HT-29 (cell line): ENCODE measurements around the gene TENT4B. TPM values are rescaled to one million over a fixed set of nuclear protein-coding genes. Genes with fewer than 3 reads are reported as not detected.
"Not testable (repeated sequence)": the region's sequence is repeated elsewhere in the genome, so short reads cannot be mapped to it uniquely, and the experiment has no call there.

ENCODE experiments used
- DNase-seq: peaks from one replicate; pipeline ENCODE4 v3.0.0-alpha.2; 2015; ENCODE audit warnings: low spot score
- total RNA-seq: library from RNA; depleted of rRNA; stranded (reverse); fragments of >200 nt; shearing (Covaris generic); gene quantifications from 2 replicates; pipeline ENCODE4 v1.2.3, GENCODE V29; 2014

Gene TENT4B
- total RNA-seq, 1 experiment from 2014 or later = 5.3 TPM

GRCh38 chr16:50154420-50154950 is 1.4 kb downstream of the TENT4B start:
- peak; percentile 28 for DNase-seq

- DNase-seq = no peak
Observed at GRCh38 chr16:50155925-50156324, 2.8 kb downstream of the TENT4B start.

DNA sequence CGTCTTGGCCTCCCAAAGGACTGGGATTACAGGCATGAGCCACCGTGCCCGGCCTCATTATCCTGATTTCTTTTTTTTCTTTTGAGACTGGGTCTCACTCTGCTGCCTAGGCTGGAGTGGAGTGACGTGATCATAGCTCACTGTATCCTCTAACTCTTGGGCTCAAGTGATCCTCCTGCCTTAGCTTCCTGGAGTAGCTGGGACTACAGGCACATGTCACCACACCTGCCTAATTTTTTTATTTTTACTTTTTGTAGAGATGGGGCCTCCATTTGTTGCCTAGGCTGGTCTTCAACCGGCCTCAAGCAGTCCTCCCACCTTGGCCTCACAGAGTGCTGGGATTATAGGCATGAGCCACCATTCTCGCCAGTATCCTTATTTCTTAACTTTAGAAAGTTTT is 3.5 kb downstream of the TENT4B start:
- DNase-seq = no peak

- DNase-seq = no peak
Observed at GRCh38 chr16:50160495-50161164, 7.5 kb downstream of the TENT4B start.

DNA sequence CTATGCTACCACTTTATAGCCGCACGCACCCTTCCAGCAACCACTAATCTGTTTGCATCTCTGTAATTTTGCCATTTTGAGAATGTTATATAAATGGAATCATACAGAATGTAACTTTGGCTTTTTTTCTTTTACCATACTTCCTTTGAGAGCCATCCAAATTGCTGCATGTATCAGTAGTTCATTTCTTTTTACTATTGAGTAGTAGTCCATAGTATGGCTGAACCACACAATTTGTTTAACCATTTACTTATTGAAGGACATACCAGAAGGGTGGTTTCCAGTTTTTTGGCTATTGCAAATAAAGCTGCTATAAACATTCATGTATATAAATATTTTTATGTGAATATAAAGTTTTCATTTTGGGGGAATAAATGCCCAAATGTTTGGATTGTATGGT is 8.8 kb downstream of the TENT4B start:
- DNase-seq = no peak

GRCh38 chr16:50165473-50165872 is 12.4 kb downstream of the TENT4B start:
- DNase-seq = no peak

- no peak for DNase-seq
Observed at GRCh38 chr16:50166511-50167500, 13.7 kb downstream of the TENT4B start.

DNA sequence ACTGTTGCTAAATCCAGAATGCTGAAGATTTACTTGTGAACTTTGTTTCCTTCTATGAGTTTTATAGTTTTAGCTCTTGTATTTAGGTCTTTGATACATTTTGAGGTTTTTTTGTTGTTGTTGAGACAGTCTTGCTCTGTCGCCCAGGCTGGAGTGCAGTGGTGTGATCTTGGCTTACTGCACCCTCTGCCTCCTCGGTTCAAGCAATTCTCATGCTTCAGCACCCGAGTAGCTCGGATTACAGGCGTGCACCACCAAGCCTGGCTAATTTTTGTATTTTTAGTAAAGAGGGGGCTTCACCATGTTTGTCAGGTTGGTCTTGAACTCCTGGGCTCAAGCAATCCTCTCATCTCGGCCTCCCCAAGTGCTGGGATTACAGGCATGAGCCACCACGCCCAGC is 14.4 kb downstream of the TENT4B start:
- DNase-seq = no peak

DNA sequence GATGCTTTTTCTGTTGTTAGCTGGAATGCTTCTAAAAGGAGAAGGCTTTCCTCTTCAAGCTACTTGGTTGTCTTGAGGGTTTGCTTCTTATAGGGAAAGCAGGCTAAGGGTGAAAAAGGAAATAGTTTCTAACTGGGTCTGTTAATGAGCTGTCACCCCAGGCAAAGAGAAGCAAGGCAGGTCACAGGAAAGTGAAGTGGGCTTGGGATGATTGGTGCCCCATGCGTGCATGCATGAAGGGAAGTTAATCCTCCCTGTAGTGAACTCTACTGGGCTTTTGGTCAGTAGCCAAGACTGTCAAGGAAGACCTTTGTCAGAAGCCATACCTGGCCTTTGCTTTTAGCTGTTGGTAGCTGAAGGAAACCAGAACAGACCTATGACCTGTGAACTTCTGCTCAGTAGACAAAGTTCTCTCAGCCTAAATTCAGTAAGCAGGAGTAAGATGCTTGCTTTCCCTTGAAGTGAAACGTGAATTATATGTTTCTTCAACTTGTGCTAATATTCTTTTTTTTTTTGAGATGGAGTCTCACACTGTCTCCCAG is 16.5 kb downstream of the TENT4B start:
- no peak for DNase-seq

DNA sequence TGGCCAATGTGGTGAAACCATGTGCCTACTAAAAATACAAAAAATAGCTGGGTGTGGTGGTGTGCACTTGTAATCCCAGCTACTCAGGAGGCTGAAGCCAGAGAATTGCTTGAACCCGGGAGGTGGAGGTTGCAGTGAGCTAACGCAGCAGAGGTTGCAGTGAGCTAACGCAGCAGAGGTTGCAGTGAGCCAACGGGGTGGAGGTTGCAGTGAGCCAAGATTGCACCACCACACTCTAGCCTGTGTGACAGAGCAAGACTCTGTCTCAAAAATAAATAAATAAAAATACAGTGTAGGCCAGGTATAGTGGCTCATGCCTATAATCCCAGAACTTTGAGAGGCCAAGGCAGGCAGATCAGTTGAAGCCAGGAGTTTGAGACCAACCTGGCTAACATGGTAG is 18.7 kb downstream of the TENT4B start:
- not testable (repeated sequence) for DNase-seq

DNA sequence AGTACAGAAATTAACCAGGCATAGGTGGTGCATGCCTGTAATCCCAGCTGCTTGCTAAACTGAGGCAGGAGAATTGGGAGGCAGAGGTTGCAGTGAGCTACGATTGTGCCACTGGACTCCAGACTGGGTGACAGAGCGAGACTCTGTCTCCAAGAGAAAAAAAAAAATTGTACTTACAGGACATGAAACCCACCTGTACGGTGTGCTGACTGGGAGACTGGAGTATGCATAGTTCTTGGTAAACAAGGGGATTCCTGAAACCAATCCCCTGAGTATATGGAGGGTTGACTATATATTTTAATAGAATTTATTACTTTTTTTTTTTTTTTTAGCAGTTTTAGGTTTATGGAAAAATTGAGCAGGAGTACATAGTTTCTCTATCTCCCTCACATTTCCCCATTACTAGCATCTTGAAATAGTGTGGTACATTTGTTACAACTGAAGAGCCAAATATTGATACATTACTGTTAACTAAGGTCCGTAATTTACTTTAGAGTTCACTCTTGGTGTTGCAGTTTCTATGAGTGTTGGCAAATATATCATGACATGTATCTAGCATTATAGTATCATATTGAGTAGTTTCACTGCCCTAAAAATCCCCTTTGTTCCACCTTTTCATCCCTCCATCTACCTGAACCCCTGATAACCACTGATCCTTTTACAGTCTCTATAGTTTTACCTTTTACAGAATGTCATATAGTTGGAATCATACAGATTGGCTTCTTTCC is 19.3 kb downstream of the TENT4B start:
- no peak for DNase-seq

- no peak for DNase-seq
Observed at GRCh38 chr16:50173316-50173715, 20.2 kb downstream of the TENT4B start.

DNA sequence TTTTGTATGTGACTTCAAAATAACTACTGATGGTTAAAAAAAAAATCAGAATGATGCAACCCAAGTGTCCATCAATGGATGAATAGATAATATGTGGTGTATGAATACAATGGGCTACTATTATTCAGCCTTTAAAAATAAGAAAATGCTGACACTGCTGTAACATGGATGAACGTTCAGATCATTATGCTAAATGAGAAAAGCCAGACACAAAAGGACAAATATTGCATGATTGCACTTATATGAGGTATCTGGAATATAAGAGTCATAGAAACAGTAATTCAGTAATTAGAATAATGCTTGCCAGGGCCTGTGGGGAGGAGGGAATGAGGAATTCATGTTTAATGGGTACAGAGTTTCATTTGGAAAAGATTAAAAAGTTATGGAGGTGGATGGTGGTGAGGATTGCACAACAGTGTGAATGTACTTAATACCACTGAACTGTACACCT is 25.4 kb downstream of the TENT4B start:
- DNase-seq = no peak

- DNase-seq = no peak
Observed at GRCh38 chr16:50182441-50182840, 29.3 kb downstream of the TENT4B start.

DNA sequence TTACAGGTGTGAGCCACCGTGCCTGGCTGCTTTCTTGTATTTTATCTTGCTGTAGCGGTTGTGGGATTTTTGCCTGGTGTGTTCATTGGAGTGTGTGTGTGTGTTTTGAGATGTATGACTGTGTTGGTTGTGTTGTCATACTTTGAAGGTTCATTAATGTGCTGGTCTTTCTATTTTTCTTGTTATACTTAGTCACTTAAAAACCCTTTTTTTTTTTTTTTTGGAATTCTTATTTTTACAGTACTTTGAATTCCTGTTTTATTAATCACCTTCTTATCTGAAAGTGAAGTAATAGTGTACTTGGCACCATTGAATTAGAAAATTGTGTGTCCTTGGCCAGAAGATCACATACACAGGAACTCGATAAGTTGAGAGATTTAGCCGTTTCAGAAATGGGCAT is 30.2 kb downstream of the TENT4B start:
- DNase-seq = no peak

- DNase-seq = no peak
Observed at GRCh38 chr16:50185005-50185505, 31.9 kb downstream of the TENT4B start.

DNA sequence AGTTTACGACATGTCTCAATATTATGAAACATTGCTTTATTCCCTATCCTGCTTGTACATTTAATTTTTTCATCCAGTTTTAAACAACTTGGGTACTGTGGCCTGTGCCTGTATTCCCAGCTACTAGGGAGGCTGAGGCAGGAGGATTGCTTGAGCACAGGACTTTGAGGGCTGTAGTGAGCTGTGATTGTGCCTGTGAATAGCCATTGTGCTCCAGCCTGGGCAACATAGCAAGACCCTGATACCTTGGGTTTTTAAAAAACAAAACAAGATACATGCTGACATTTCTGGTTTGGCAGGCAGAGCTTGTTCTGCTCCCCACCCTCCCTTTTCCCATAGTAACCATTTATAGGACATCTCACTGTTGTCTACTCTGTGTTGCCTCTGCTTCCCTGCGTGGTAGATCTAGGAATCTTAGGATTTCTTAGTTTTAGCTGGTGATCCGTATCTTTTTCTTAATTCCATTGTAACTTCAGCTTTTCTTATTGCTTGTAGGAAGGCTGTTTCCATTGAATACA is 35.6 kb downstream of the TENT4B start:
- peak; percentile 23 for DNase-seq

DNA sequence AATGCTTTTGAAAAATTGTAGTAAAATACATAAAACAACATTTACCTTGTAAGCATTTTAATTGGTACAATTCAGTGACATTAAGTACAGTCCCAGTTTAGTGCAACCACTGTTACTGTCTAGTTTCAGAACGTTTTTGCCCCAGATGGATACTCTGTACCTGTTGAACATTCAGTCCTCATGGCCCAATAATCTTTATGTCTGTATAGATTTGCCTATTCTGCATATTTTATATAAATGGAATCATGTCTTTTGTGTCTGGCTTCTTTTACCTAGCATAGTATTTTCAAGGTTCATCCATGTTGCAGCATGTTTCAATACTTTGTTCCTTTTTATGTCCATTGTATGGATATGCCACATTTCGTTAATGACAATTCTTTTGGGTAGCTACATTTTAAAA is 37.2 kb downstream of the TENT4B start:
- DNase-seq = no peak

GRCh38 chr16:50192386-50193050 is 39.4 kb downstream of the TENT4B start:
- no peak for DNase-seq

GRCh38 chr16:50193594-50193993 is 40.5 kb downstream of the TENT4B start:
- DNase-seq = no peak
